SK-N-SH treated with all-trans-retinoic acid at 6 μM for 48 hours (cell line): ENCODE measurements around the gene HAPSTR1.

Experiments used
- ARNTL ChIP-seq: fragments of 450-650 bp; formaldehyde crosslinking; IDR thresholded peaks from 2 replicates; pipeline ENCODE4 v1.5.0; 2020; ENCODE audit warnings: low read depth, mild to moderate bottlenecking, moderate library complexity, borderline replicate concordance
- RARB ChIP-seq: fragments of 250-450 bp; sonication (Bioruptor Pico); IDR thresholded peaks from 2 replicates; pipeline ENCODE4 v1.8.0; 2021; ENCODE audit warnings: mild to moderate bottlenecking, moderate library complexity
- ZFP3 ChIP-seq: fragments of 250-450 bp; sonication (Bioruptor Pico); IDR thresholded peaks from 2 replicates; pipeline ENCODE4 v1.5.0; 2020; ENCODE audit warnings: mild to moderate bottlenecking, moderate library complexity
- ZNF70 ChIP-seq: fragments of 450-650 bp; formaldehyde crosslinking; IDR thresholded peaks from 2 replicates; pipeline ENCODE4 v1.5.0; 2020; ENCODE audit warnings: mild to moderate bottlenecking, moderate library complexity
- TF ChIP-seq, protein P1 (sequence below): fragments of 250-450 bp; sonication (Bioruptor Pico); IDR thresholded peaks from 2 replicates; pipeline ENCODE4 v1.5.0; 2020; ENCODE audit warnings: mild to moderate bottlenecking, moderate library complexity
- TF ChIP-seq, protein P2 (sequence below): fragments of 250-450 bp; sonication (Bioruptor Pico); IDR thresholded peaks from 2 replicates; pipeline ENCODE4 v1.8.0; 2021; ENCODE audit warnings: low read depth, mild to moderate bottlenecking, moderate library complexity, borderline replicate concordance

DNA sequence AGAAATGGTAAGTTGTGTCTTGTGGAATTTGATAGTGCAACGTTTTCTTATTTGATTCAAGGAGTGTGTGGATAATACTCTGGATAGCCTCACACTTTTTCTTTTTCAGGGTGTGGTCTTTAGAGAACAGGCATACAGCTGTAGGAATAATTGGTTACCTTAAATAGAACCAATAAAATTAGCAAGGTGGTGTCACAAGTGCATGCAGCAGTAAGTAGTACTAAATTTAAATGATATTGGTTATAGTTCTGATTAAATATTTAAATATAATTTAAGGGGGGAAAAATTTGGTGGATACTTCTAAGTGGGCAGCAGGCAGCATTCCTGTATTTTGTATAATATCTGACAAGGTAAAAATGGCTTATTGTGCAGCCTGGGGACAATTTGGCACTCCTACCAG lies 3.7 kb downstream of the HAPSTR1 start:
- TF ChIP-seq ZFP3 (no peak), ZNF70 (CRISPR knock-in tag) (no peak), RARB (CRISPR knock-in tag) (no peak), ARNTL (CRISPR knock-in tag) (no peak)
- TF ChIP-seq, protein P1, sequence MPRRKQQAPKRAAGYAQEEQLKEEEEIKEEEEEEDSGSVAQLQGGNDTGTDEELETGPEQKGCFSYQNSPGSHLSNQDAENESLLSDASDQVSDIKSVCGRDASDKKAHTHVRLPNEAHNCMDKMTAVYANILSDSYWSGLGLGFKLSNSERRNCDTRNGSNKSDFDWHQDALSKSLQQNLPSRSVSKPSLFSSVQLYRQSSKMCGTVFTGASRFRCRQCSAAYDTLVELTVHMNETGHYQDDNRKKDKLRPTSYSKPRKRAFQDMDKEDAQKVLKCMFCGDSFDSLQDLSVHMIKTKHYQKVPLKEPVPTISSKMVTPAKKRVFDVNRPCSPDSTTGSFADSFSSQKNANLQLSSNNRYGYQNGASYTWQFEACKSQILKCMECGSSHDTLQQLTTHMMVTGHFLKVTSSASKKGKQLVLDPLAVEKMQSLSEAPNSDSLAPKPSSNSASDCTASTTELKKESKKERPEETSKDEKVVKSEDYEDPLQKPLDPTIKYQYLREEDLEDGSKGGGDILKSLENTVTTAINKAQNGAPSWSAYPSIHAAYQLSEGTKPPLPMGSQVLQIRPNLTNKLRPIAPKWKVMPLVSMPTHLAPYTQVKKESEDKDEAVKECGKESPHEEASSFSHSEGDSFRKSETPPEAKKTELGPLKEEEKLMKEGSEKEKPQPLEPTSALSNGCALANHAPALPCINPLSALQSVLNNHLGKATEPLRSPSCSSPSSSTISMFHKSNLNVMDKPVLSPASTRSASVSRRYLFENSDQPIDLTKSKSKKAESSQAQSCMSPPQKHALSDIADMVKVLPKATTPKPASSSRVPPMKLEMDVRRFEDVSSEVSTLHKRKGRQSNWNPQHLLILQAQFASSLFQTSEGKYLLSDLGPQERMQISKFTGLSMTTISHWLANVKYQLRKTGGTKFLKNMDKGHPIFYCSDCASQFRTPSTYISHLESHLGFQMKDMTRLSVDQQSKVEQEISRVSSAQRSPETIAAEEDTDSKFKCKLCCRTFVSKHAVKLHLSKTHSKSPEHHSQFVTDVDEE (CRISPR knock-in tag), result no peak
- TF ChIP-seq, protein P2, sequence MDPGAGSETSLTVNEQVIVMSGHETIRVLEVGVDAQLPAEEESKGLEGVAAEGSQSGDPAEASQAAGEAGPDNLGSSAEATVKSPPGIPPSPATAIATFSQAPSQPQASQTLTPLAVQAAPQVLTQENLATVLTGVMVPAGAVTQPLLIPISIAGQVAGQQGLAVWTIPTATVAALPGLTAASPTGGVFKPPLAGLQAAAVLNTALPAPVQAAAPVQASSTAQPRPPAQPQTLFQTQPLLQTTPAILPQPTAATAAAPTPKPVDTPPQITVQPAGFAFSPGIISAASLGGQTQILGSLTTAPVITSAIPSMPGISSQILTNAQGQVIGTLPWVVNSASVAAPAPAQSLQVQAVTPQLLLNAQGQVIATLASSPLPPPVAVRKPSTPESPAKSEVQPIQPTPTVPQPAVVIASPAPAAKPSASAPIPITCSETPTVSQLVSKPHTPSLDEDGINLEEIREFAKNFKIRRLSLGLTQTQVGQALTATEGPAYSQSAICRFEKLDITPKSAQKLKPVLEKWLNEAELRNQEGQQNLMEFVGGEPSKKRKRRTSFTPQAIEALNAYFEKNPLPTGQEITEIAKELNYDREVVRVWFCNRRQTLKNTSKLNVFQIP (CRISPR knock-in tag), result no peak
